Hematopoietic multipotent progenitor cell (in vitro differentiated cells): ENCODE results near the gene RASGRP3. TPM values are rescaled to one million over a fixed set of nuclear protein-coding genes. Genes with fewer than 3 reads are reported as not detected.

Source experiments
- DNase-seq, 3 donors: peaks; one replicate each; pipeline ENCODE4 v3.0.0-alpha.2; 2011 to 2015; ENCODE audit warnings: low read depth in 2 of 3, low spot score in 2 of 3
- total RNA-seq: library from RNA; depleted of rRNA; stranded (reverse); fragments of >200 nt; gene quantifications from one replicate; pipeline ENCODE4 v1.2.3, GENCODE V29; 2012

Gene RASGRP3
- total RNA-seq, 1 donor = 5.7 TPM

GRCh38 chr2:33573657-33574056 is 97.2 kb downstream of the RASGRP3 start:
- no peak for DNase-seq

DNA sequence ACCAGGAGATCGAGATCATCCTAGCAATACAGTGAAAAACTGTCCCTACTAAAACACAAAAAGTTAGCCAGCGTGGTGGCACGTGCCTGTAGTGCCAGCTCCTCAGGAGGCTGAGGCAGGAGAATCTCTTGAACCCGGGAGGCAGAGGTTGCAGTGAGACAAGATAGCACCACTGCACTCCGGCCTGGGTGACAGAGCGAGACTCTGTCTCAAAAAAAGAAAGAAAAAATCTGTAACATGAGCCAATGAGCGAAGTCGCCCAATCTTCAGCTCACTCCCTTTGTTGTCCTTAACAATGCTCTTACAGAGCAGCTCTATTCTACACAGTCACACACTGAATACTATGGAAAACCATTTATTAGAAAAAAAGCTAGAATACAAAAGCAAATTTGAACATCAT is 100.6 kb downstream of the RASGRP3 start:
- no peak for DNase-seq

GRCh38 chr2:33577668-33578067 is 101.2 kb downstream of the RASGRP3 start:
- no peak for DNase-seq

GRCh38 chr2:33579227-33579626 is 102.8 kb downstream of the RASGRP3 start:
- DNase-seq = no peak

GRCh38 chr2:33581872-33582271 is 105.4 kb downstream of the RASGRP3 start:
- peak in 1 of 3 donors; percentile 32 for DNase-seq

- peak in 2 of 3 donors; percentile 55 to 81 for DNase-seq
Measured at GRCh38 chr2:33583194-33583938, 106.9 kb downstream of the RASGRP3 start.

GRCh38 chr2:33586766-33587165 is 110.3 kb downstream of the RASGRP3 start:
- no peak for DNase-seq

DNA sequence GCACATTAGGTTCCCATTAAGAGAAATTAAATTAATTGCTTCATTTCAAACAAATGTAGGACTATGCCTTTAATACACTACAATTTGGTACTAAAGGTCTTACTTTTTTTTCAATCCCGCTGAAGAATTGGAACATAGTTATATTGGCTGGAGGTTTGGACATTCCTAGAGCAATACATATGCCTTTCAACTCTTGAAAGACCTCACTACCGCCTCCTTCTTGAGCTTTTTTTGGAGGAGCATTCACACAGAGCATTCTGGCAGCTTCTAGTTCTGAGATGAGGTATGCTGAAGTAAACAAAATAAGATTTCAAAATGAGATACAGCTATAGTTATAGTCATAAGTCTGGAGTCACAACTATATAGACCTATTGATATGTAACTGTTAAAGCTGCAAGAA is 111.8 kb downstream of the RASGRP3 start:
- DNase-seq = no peak

GRCh38 chr2:33589444-33589843 is 113.0 kb downstream of the RASGRP3 start:
- no peak for DNase-seq

DNA sequence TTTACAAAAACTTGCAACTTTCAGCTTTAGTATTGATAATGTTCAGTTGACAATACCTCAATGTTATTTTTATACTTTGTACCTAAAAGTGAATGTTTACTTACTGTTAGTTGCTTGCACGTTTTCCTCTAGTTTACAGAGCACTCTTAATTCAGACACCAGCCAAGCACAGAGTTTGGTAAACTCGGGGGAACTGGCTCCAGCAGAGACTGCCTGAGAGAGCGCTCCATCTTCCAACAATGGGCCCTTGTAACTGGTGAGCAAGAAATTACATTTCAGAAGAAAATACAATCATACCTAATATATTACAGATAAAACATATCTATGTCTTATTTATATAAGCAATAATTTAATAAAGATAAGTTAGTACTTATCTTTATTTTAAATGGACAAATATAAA is 118.9 kb downstream of the RASGRP3 start:
- DNase-seq = no peak

GRCh38 chr2:33597026-33597425 is 120.6 kb downstream of the RASGRP3 start:
- DNase-seq = no peak

DNA sequence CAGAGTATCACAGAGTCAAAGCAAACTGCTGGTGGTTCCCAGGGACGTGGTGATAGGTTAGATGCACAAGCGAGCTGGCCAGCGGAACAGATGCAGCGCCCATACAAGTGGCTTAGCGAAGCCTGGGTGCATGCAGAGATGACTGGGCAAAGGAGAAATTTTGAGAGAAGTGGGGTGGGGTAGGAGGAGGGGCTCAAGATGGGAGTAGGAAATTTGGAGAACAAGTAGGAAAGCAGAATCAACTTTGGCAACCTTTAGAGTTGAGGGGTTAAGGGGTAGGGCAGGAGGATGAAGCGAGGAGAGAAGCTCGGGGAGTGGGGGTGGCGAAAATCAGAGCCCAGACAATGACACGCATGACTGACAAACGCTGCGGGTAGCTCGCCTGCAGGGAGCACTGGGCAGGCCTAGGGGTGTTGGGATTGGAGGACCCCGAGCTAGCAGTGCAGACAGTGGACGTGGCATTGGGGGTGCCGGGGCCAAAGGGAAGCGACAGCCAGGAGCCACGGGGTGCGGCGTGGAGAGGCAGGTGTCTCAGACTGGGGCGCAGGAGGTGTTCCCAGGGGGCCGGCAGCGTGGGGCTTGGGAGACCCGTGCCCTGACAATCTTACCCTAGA is 122.2 kb downstream of the RASGRP3 start:
- peak in 2 of 3 donors; percentile 32 to 61 for DNase-seq

GRCh38 chr2:33599175-33599942 is 122.9 kb downstream of the RASGRP3 start, which contains the start of gene FAM98A:
FAM98A (minus strand) TSS chr2:33599299; CDS start chr2:33599221, 78 bp downstream.
- peak; percentile 99 to 100 (median 99) for DNase-seq

DNA sequence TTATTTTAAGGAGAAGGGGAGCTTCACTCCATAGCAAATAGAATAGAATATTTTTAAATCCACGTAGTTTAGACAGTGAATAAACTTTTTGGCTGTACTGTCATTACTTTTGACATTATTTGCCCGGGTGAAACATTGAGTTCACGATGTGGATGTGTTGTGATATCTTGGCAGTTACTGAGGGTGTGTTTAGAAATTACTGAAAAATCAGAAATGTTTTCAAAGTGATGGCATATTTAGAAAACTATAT is 123.4 kb downstream of the RASGRP3 start:
- peak in 1 of 3 donors; percentile 12 for DNase-seq

- DNase-seq = no peak
Measured at GRCh38 chr2:33602201-33602830, 125.9 kb downstream of the RASGRP3 start.

- DNase-seq = no peak
Measured at GRCh38 chr2:33603416-33603815, 127.0 kb downstream of the RASGRP3 start.

- DNase-seq = no peak
Measured at GRCh38 chr2:33605056-33605455, 128.6 kb downstream of the RASGRP3 start.

DNA sequence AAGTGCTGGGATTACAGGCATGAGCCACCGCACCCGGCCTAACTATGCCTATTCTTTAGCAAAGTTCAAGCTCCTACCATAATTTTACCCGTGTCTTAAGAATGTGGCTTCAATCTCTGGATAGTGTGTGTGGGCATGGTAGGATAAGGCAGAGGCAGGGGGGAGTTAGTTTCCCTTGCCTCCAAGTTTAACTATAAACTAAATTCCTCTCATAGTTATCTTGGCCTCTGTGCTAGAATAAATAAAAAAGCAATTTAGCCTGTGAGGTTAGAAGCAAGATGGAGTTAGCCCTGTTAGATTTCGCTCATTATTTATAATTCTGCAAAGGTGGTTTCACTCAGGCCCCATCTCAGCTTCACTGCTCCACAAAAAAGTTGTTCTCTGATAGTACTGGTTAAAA is 129.7 kb downstream of the RASGRP3 start:
- no peak for DNase-seq

GRCh38 chr2:33606622-33607021 is 130.2 kb downstream of the RASGRP3 start:
- DNase-seq = no peak

DNA sequence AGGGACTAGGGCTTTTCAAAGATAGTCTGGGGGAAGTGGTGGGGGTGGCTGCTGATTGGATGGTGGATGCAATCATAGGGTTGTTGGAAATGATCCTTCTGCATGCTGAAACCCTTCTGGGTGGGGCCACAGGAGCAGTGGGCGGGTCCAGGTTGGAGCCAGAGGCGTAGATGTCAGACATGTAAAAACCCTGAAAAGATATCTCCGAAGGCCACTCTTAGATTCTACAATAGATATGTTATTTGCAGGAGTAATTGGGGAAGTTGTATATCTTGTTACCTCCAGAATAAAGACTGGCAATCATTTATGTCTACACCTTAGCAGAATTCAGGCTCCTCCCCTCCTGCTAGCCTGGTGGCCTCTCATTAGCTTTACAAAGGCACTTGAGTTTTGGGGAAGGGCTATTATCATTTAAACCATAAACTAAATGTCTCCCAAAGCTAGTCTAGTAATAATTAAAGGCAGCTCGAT is 130.8 kb downstream of the RASGRP3 start:
- no peak for DNase-seq

DNA sequence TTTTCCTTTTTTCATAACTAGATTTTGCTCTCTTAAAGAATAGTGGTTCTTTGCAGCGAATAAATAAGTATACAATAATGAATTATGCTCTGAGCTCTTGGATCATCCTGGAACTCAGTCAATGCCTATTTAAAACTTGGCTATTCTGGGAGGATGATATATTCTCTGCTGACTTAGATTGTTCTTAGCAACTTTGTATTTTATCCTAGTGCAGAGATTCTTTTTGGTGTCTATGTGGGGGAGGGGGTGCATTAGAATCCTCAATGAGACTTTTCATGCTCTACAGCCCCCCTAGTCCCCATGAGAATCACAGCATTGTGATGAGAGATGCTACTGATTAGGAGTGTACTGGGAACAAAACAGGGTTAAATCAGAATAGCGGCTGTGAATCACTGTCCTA is 131.5 kb downstream of the RASGRP3 start:
- no peak for DNase-seq
